Measurements from ENCODE around the gene GAB1.

The GAB1 gene

GRCh38 chr4:143294310-143294709, 42.4 kb upstream of the GAB1 start:
- DNase-seq (ENCODE audit: low spot score): no peak
- H3K27ac ChIP-seq: no peak overlapping the region; the same call in 1 of the 2 replicates
- ChIA-PET CTCF (interaction anchor here (0.6 kb wide), 1 partner anchor 101 kb away, joined by 5 read pairs; no protein-coding TSS in a partner anchor), POLR2A (ENCODE audit: low non-redundant PET) (no interaction called here)
- no peak for TF ChIP-seq CTCF (conservative IDR thresholded peaks at IDR 0.05; ENCODE audit: low read depth)

- POLR2A ChIA-PET (ENCODE audit: low non-redundant PET): no interaction called here
- no peak for DNase-seq (ENCODE audit: low spot score)
- CTCF ChIA-PET: interaction anchor here (0.6 kb wide), 2 partner anchors 45 to 102 kb away, joined by 5 to 8 read pairs; no protein-coding TSS in a partner anchor
- TF ChIP-seq CTCF (conservative IDR thresholded peaks at IDR 0.05; ENCODE audit: low read depth): no peak
- no peak overlapping the region for H3K27ac ChIP-seq
Measured at GRCh38 chr4:143294710-143295275, 41.9 kb upstream of the GAB1 start.

- TF ChIP-seq CTCF (conservative IDR thresholded peaks at IDR 0.05; ENCODE audit: low read depth): no peak
- POLR2A ChIA-PET (ENCODE audit: low non-redundant PET): no interaction called here
- H3K27ac ChIP-seq: no peak overlapping the region
- DNase-seq (ENCODE audit: low spot score): no peak
- CTCF ChIA-PET: interaction anchor here (0.7 kb wide), 1 partner anchor 184 kb away, joined by 3 read pairs; no protein-coding TSS in a partner anchor
Measured at GRCh38 chr4:143296397-143297067, 40.1 kb upstream of the GAB1 start.

GRCh38 chr4:143300860-143301259, 35.8 kb upstream of the GAB1 start:
- TF ChIP-seq CTCF (conservative IDR thresholded peaks at IDR 0.05; ENCODE audit: low read depth): no peak
- ChIA-PET CTCF (interaction anchor here (0.6 kb wide), 1 partner anchor 101 kb away, joined by 4 read pairs; no protein-coding TSS in a partner anchor), POLR2A (ENCODE audit: low non-redundant PET) (interaction anchor here (0.6 kb wide), 1 partner anchor 13 kb away, joined by 3 read pairs; no protein-coding TSS in a partner anchor)
- no peak overlapping the region for H3K27ac ChIP-seq
- peak; percentile 9 for DNase-seq (ENCODE audit: low spot score)

GRCh38 chr4:143302536-143302935, 34.1 kb upstream of the GAB1 start:
- CTCF ChIA-PET: interaction anchor here (0.5 kb wide), 1 partner anchor 84 kb away, joined by 3 read pairs; no protein-coding TSS in a partner anchor
- no peak for TF ChIP-seq CTCF (conservative IDR thresholded peaks at IDR 0.05; ENCODE audit: low read depth)
- POLR2A ChIA-PET (ENCODE audit: low non-redundant PET): no interaction called here
- no peak for DNase-seq (ENCODE audit: low spot score)
- H3K27ac ChIP-seq: no peak overlapping the region

- no peak for TF ChIP-seq CTCF (conservative IDR thresholded peaks at IDR 0.05; ENCODE audit: low read depth)
- ChIA-PET CTCF (no interaction called here), POLR2A (ENCODE audit: low non-redundant PET) (no interaction called here)
- no peak overlapping the region for H3K27ac ChIP-seq
- no peak for DNase-seq (ENCODE audit: low spot score)
Measured at GRCh38 chr4:143306788-143307187, 29.9 kb upstream of the GAB1 start.
